Measurements from ENCODE around the gene OTUD7B.

The OTUD7B gene

DNA sequence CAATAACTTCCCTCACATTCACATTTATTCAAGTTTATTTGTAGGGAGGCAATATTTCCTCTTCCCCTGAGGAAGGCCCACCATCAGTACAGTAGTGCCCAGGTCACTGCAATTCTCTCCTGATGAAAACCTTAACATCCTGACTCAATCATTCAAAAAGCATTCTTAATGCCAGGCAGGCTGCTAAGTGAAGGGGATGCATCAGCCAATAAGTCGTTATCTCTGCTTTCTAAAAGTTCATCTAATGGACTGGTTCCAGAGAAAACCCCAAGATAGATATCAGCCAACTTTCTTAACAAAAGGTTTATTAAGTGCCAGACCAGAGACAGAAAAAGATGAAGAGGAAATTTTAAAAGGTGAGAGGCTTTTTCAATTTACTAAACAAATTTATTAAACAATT is 17.3 kb downstream of the OTUD7B start:
- TF ChIP-seq CTCF (IDR thresholded peaks at IDR 0.05; ENCODE audit: low read depth, low read length, missing control alignments), result no peak
- no peak for DNase-seq (ENCODE audit: extremely low read depth, low read depth)
- H3K4me3 ChIP-seq (replicated peaks; ENCODE audit: low read depth, low read length), result no peak overlapping the region

- H3K4me3 ChIP-seq (replicated peaks; ENCODE audit: low read depth, low read length), result no peak overlapping the region
- no peak for TF ChIP-seq CTCF (IDR thresholded peaks at IDR 0.05; ENCODE audit: low read depth, low read length, missing control alignments)
- DNase-seq (ENCODE audit: extremely low read depth, low read depth), result no peak
Observed at GRCh38 chr1:149987297-149987595, 23.3 kb downstream of the OTUD7B start.

DNA sequence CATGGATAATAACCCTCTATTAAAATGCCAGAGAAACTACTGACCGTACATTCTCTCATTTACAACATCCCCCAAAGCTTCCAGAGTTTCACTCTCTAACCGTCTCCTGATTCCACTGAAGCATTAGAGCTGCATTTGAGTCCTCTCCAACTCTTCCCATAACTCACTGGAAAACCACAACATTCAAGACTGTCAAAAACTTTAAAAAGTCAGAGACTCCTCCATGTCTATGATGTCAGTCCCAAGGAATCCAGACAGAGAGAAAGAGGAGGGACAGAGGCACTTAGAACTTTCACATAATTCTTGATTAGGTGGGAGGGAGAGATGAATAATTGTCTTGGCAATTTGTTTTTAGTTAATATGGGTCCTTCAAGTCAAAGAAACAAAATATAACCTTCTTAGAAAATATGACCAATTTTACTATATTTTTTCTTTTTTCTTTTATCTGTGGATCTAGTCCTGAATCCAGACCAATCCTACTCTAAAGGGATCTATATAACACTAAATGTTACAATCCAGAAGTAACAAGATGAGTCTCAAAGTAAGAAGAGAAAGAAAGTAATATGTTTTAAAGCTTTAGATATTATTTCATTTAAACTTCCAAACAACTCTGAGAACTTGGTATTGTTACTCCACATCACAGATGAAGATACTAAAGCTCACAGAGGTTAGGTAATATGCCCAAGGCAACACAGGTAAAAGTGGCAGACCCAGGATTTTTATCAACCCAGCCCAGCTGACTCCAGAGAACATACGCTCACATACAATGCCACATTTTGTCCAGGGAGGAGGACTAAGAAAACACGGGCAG is 23.8 kb downstream of the OTUD7B start:
- no peak for TF ChIP-seq CTCF (IDR thresholded peaks at IDR 0.05; ENCODE audit: low read depth, low read length, missing control alignments)
- H3K4me3 ChIP-seq (replicated peaks; ENCODE audit: low read depth, low read length), result no peak overlapping the region
- no peak for DNase-seq (ENCODE audit: extremely low read depth, low read depth)

- DNase-seq (ENCODE audit: extremely low read depth, low read depth), result no peak
- no peak overlapping the region for H3K4me3 ChIP-seq (replicated peaks; ENCODE audit: low read depth, low read length)
- TF ChIP-seq CTCF (IDR thresholded peaks at IDR 0.05; ENCODE audit: low read depth, low read length, missing control alignments), result no peak
Observed at GRCh38 chr1:149979972-149980540, 30.5 kb downstream of the OTUD7B start.

DNA sequence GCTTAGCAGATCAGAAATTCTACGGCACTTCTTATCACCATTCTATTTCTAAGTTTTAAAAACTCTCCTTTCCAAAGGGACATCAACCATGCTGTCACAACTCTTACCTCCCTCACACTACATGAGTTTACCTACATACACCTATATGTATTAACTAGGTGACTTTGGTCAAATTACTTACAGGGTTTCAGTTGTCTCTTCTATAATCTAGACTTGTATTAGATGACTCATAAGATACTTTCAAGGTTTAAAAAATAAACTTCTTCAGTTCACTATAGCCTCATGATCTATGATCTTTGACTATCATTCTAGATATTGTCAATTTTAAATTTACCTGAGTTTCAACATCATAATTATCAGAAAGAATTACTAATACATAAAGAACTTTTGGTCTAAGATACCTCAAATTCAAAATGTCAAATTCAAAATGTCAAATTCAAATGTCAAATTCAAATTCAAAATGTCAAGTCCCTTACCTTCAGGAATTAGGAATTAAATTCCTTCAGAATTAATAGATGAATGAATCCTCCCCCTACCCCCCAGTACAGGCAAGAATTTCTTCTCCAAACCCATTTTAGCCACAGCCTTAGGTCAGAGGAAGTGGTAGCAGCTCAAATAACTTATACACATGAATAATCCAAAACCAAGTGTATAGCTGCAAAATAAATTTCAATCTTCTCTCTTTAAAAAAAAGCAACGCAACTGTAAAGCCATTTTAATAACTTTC is 31.1 kb downstream of the OTUD7B start:
- TF ChIP-seq CTCF (IDR thresholded peaks at IDR 0.05; ENCODE audit: low read depth, low read length, missing control alignments), result no peak
- H3K4me3 ChIP-seq (replicated peaks; ENCODE audit: low read depth, low read length), result no peak overlapping the region
- DNase-seq (ENCODE audit: extremely low read depth, low read depth), result no peak

DNA sequence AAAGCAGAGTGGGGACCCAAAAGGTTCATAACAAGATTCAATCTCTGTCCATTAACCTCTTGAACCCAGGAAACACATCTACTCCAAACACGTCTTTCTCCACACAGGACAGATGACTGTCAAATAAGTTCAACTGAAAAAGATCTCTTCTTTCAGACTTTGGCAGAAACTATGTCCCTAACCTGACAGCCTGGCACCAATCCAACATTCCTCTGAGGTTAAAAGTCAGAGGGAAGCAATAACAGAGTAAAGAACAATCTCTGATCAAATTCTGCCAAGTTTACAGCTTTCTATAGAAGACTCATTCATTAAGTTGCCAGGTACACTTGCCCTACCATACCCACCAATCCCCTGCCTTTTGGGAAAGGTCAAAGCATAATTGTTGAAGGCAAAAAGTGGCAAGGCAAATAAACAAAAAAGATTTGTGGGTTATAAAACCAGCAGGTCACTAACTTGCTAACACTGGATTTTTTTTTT is 31.9 kb downstream of the OTUD7B start:
- no peak for DNase-seq (ENCODE audit: extremely low read depth, low read depth)
- H3K4me3 ChIP-seq (replicated peaks; ENCODE audit: low read depth, low read length), result no peak overlapping the region
- no peak for TF ChIP-seq CTCF (IDR thresholded peaks at IDR 0.05; ENCODE audit: low read depth, low read length, missing control alignments)
